HK-2 (cell line): ENCODE results near the gene LRRC73.
"Not testable (repeated sequence)": the region's sequence is repeated elsewhere in the genome, so short reads cannot be mapped to it uniquely, and the experiment has no call there.

Experiments
- DNase-seq: peaks from one replicate; pipeline ENCODE4 v3.0.0-alpha.2; 2018; ENCODE audit not compliant: unreplicated experiment

The LRRC73 gene, protein sequence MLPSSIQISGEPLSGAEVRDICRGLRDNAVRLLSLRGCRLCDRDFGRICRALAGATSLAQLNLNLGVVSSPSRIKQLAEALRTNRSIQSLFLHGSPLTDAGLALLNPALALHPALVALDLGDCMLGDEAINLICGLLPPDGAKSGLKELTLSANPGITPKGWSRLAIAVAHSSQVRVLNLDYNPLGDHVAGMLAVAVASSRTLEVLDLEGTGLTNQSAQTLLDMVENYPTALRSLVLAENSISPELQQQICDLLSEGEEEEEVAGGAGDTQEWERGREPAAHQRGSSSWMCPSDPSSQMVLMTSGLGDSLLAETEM

DNA sequence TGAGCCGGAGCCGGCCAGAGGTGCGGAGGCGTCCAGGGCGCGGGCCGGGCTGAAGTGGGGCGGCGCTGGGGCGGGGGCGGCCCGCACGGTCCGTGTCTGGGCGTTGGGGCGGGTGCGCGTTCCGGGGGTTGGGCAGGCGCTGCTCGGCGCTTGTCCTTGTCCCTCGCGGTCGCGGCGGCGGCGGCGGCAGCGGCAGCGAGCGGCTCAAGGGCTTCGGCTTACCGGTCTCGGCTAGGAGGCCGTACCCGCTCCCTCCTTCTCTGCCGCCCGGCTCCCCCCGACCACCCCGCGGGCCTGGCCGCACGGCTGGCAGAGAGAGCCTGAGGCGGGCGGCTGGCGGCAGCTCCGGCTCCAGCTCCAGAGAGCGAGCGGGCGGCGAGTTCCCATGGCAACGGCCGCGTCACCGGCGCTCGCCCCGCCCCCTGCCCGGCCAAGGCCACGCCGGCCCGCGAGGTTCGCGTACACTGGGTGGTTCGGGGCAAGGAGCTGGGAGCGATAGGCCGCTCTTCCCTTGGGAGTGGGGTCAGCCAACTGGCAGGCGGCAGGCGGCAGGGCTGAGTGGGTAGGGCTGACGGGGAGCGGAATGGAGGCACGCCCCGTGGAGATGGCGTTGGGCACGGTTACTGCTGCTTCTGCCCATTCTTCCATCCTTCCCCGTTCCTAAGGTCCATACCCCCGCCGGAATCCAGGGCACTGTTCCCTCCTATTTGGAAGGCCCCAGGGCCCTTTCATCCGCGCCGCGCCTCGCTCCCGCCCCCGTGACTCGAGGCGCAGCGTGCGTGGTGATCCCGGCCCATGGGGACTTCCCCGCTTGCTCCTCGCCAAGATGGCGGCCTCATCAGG is at the start of gene LRRC73:
LRRC73 (minus strand) TSS at position 363 of the 843 bp plus-strand sequence. CDS start 561 bp downstream, outside the sequence.
- peak; percentile 81 for DNase-seq

DNA sequence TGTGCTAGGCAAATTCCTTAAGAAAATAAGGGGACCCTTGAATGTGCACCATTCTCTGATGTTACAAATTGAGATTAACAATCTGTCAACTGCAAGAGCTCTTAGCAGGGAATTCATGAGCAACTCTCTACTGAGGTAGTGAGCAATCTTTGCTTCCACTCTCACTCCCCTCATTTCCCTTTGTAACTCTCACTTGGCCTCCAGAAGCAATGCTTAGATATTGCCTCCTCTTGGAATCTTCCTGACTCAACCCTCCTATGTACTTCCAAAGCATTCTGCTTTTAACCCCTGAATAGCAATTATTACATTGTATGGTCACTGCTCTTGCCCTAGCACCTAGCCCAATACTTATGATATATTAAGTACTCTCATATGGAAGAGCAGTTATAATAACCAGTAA is 49.2 kb upstream of the LRRC73 start:
- DNase-seq, result no peak

DNA sequence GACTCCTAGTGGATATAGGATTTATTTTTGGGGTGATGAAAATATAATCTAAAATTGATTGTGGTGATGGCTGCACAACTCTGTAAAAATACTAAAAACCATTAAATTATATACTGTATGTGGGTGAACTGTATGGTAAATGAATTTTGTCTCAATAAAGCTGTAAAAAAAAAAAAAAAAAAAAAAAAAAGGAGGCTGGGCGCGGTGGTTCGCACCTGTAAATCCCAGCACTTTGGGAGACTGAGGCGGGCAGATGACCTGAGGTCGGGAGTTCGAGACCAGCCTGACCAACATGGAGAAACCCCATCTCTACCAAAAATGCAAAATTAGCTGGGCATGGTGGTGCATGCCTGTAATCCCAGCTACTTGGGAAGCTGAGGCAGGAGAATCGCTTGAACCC is 47.5 kb upstream of the LRRC73 start:
- not testable (repeated sequence) for DNase-seq

DNA sequence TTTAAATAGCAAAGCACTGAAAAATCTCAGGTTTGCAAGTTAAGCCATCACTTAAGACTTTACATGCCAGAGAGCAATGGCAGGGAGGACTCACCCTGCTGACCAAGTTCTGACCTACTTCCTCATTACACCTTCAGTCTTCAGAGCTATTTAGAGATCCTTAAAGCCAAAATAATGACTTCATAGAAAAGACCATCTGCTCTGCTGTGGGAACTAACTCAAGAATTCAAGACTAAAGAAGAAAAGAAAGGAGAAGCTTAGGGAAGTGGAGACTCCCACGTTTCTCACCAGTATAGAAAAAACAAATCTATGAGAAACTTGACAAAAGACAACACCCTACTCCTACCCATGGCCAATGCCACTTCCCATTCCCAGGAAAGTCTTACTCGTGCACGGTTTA is 37.1 kb upstream of the LRRC73 start:
- DNase-seq, result no peak

DNA sequence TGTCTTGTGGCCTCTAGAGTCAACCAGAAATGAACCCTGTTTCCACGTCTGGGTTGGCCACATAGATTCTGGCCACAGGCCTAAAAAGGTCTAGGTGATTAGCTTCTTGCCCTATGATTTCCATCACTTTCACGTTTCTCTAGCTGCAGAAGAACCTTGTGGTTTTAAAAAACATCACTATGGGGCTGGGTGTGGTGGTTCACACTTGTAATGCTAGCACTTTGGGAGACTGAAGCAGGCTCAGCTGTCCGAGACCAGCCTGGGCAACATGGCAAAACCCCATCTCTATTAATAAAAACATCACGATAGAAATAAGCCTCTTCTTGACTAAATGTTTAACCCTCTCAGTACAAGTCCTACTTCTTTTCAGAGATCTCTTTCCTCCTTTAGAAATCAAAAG is 34.3 kb upstream of the LRRC73 start:
- no peak for DNase-seq

DNA sequence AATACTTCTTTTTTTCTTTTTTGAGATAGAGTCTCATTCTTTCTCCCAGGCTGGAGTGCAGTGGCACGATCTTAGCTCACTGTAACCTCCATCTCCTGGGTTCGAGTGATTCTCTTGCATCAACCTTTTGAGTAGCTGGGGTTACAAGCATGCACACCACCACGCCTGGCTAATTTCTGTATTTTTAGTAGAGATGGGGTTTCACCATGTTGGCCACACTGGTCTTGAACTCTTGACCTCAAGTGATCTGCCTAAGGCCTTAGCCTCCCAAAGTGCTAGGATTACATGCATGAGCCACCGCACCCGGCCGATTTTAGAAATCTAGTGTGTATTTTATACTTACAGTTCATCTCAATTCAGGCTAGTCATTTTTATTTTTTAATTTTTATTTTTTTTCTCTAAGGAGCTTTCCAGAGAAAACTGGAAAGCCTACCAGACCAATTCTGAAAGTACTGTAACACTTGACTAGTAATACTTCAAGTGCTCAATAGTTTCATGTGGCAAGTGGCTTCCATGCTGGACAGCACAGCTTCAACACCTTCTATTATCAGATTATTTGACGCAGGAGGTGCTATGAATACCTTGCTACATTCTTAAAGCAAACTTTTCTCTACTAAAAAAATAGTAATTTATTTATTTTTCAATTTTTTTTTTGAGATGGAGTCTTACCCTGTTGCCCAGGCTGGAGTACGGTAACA is 31.8 kb upstream of the LRRC73 start:
- no peak for DNase-seq

DNA sequence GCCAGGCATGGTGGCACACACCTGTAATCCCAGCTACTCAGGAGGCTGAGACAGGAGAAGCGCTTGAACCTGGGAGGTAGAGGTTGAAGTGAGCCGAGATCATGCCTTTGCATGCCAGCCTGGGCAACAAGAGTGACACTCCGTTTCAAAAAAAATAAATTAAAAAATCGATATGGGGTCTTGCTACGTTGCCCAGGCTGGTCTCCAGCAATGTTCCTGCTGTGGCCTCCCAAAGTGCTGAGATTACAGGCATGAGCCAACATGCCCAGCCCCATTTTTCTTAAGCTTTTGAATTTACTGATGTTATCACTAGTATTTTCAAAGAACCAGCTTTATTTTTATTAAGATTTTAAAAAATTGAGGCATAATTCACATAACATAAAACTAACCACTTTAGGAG is 30.4 kb upstream of the LRRC73 start:
- DNase-seq, result no peak

DNA sequence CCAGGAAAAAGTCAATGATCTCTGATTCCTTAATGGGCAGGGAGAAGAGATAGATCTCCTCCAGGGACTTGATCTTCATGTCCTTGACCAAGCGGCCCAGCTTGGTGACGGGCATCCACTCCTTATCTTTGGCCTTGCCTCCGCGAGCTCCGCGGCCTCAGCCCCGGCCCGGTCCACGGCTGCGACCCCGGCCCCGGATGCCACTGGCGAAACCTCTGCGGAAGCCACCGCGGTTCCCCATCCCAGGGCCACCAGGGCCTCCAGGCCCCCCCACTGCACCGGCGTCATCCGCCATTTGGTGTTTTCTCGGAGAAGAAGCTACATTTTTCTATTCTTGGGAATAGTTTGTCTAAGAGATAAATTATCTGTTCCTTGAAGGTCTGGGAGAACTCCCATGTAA is 29.3 kb upstream of the LRRC73 start:
- DNase-seq, result not testable (repeated sequence)

DNA sequence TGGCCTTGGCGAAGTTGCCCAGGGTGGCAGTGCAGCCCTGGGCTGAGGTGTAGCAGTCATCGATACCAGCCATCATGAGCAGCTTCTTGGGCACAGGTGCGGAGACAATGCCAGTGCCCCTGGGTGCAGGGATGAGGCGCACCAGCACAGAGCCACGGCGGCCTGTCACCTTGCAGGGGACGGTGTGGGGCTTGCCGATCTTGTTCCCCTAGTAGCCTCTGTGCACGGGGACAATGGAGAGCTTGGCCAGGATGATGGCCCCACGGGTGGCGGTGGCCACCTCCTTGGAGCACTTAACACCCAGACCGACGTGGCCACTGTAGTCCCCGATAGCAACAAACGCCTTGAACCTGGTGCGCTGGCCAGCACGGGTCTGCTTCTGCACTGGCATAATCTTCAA is 28.8 kb upstream of the LRRC73 start:
- not testable (repeated sequence) for DNase-seq

DNA sequence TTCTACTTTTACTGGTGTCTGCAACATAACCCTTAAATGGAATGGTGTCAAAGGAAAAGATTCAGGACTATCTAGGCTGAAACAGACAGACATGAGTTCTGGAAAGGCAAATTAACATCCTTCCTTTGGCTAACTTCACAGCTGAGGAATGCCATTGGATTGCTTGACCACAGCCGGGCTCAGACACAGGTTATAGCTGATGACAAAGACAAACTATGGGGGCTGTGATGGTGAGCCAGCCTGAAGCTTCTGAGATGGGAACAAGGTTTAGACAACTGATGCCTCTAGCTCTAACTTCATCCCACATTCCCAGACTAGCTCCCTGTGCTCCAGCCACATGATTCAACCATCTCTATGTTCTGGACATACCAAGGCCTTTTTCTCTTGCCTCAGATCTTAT is 22.1 kb upstream of the LRRC73 start:
- no peak for DNase-seq

DNA sequence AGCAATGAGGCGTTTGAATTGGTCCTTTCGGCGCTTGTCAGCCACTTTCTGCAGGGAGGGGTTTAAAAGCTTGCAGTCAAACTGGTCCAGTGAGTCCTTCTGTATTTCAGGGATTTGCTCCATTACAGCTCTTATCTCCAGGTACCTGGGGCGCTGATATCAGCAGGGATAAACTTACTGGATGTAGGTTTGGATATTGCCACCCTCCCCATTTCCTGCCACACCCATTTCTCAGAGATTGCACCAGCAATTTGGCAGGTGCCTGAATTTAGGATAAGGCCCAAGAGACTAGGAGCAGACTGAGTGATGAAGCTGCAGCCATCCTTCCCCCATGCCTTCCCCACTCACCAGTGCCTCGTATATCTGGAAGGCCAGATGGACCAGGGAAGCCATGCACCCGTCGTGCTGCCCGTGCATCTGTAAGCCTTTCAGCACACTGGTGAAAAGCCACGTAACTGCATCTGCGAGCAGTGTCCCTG is 14.4 kb upstream of the LRRC73 start:
- DNase-seq, result no peak

DNA sequence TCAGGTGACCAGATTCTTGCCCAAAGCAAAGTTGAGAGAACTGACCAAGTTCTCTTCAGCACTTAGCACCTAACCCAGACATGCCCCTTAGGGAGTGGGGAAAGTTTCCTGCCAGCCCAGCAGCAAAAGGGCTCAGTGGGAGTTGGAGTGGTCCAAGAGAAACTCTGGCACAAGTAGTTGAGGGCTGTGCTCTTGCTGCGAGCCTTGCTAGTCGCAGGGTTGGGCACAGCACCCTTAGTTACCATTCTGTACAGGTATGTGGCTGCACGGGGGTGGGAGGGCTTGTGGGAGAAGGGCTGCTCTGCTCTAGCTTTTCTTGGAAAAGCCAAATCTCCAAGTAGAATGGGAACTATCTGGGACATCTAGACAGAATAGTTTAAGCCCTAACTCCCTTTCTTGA is 13.1 kb upstream of the LRRC73 start:
- DNase-seq, result no peak

DNA sequence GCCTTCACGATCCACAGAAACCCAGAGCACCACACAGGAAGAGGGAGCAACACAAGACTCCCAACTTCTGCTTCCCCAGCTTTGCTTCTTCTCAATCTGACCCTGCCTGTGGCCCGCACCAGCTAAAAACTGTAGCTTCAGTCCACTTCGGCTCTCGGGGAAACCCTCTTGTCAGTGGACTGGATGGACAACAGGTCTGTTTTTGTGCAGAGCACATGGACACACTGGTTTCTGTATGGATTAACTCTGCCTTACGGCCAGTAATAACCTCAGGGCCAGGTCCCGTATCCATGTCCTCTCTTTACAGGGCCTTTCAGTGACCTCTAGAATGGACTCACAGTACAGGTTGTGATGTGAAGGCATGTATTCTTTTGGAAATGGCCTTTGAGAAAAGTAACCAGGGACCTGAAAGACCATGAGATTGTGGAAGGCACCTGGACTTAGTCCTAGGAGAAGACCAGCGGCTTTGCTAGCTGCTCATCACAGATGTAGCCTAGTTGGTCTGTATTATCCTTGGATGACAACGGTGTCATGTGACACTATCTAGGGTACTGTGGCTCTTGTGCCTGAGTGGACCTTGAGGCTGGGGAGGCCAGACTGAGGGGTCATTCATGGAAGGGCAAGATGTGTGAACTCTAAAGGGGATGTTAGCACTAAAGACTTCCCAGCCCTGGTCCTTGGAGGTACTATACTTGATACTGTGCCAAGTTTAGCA is 12.6 kb upstream of the LRRC73 start:
- no peak for DNase-seq

DNA sequence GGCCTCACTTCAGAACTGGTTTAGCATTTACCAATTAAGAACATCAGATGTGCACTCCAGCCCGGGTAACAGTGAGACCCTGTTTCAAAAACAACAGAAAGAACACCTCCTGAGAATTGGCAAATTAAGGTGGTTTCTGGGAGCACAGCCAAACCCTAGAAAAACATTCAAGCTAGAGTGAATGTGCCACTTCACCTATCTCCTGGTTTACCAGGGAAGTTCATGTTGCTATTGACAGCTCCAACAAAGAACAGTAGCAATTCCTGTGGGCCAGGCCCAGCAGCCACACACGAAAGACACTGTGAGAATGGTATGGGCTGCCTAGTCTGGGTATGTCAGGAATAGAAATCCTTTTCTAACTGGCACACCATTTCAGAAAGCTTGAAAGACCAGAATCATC is 11.7 kb upstream of the LRRC73 start:
- DNase-seq, result no peak

DNA sequence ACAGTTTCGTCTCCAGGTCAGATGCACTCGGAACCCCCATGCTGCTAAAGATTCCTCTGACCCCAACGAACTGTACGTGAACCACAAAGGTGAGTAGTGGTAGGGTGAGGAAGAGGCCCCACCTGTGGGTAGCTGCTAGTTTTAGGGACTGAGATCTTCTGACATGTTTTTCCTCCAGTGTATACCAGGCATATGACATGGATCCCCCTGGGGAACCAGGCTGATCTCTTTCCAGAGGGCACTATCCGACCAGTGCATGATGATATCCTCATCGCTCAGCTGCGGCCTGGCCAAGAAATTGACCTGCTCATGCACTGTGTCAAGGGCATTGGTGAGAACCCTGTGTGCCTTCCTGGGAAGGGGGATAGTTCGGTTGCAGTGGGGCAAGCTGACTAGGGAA is 10.0 kb upstream of the LRRC73 start:
- DNase-seq, result no peak

DNA sequence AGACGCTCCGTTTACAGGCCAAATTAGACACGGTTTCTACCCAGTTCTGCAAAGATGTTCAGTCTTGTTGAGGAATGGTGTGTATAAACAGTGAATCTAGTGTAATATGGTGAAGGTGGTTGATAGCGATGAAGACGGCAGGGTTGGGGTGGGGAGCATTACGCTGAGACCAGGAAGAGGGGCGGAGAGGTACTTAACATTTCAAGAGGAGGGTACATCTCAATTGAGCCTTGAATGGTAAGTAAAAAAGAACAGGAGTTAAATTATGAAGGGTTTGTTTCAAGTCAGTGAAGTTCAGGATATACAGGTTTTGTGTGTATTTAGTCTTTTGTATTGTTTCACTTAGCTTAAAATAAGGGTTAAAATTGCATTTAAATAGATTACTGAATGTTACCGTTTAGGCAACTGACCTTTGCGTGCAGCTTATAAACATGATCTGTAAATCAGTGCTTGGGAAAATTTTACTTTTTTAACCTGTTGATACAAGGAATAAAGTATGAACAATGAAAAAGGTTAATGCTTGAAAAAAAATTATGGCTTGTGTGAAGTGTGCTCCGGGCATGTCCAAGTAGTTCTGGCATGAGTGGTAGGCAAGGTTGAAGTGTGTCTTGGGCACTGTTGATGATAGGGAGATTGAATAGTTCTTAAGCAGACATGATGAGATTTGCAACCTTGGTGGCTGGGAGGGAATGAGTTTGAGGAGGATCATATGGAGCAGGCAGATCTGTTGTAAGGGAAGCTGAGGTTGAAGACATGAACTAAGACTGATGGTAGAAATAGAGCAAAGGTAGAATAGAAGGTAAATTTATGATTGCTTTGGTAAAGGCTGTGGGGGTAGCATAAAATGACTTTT is 7.6 kb upstream of the LRRC73 start:
- DNase-seq, result no peak

DNA sequence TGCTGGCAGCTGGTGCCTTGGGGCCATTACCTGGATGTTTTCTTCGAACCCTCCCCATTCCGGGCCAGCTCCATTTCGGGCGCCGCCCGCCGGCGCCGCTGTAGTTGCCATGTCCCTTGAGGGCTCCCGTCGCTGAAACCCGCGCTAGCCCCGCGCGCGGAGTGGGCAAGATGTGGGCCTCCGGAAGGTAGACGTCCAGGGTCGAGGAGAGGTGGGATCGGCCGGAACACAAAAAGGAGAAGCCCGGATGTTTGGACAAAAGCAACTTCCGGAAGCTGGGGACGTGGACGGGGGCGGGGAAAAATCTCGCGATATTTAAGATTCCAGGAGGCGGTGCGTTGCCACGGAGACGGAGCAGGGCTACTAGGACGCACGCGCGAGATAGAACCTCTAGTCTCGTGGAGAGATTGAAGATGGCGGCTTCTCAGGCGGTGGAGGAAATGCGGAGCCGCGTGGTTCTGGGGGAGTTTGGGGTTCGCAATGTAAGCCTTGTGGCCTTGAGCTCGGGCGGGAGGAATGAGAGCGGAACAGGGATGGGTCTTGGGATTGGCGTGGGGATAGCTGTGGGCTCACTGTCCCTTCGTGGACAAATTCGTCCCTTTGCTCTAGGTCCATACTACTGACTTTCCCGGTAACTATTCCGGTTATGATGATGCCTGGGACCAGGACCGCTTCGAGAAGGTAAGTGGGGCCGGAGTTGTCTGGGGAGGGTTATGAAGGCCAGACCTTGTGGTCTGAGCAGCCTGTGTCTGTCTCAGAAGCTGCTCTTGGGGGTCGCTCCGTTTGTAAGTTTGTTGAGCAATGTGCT is 6.8 kb upstream of the LRRC73 start, which contains the start of the genes POLR1C and YIPF3:
POLR1C (plus strand) TSS at position 393 of the 808 bp plus-strand sequence; CDS start at position 414, 21 bp downstream.
YIPF3 (minus strand) TSS at position 230 of the 808 bp plus-strand sequence; CDS start at position 111, 119 bp downstream.
- peak; percentile 96 for DNase-seq

DNA sequence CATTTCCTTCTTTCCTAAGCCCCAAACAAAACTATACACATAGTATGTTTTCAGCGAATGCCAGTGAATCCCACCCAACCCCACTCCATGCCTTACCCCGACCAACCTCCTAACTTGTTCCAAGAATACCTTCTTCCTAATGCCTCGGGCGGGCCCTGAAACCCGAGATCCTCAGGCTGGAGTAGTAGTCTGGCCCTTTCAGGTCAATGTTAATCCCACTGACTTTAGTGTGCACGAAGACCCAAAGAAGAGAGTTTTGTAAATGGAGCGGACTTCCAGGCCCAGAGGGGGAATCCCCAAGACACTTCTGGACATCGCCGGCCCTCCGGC is 6.2 kb upstream of the LRRC73 start:
- no peak for DNase-seq

DNA sequence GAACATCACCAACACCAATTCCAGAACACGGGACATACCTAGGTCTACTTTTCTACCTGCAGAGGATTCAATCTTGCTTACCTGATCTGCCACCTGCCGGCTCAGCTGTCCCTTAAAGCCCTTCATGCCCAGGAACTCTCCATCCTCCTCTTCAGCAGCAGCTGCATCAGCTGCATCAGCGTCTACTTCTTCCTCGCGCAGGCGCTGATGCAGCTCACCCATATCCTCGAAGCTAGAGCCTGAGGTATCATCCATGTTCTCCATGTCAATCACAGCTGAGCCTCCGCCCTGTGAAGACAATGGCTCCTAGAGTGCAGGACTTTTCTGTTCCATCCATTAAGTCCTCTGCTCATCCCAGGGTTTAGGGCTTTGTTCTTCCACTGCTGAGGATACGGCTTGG is 5.7 kb upstream of the LRRC73 start:
- DNase-seq, result no peak
